ENCODE data around the gene NCOA5. TPM values are rescaled to one million over a fixed set of nuclear protein-coding genes. Genes with fewer than 3 reads are reported as not detected.

The NCOA5 gene
- total RNA-seq, 1 donor from 2014 or later = 34.9 TPM

GRCh38 chr20:46123482-46124245, 33.9 kb upstream of the NCOA5 start:
- no peak for DNase-seq (ENCODE audit: low spot score)
- H3K27ac Mint-ChIP-seq (ENCODE audit: unreplicated experiment) = peak overlapping the region; percentile 90
- H3K27me3 Mint-ChIP-seq (ENCODE audit: unreplicated experiment) = peaks cover 9% of the 10 kb centered on the region
- H3K4me1 Mint-ChIP-seq (ENCODE audit: unreplicated experiment) = peaks cover 44% of the 10 kb centered on the region
- H3K9me3 Mint-ChIP-seq (ENCODE audit: unreplicated experiment) = no peaks in the 10 kb centered on the region
- TF ChIP-seq CTCF (IDR thresholded peaks at IDR 0.05; ENCODE audit: unreplicated experiment) = no peak
- peak overlapping the region; percentile 80 for H3K4me3 Mint-ChIP-seq (ENCODE audit: unreplicated experiment)
- H3K36me3 Mint-ChIP-seq (ENCODE audit: low read depth, unreplicated experiment) = peaks cover 34% of the 10 kb centered on the region

GRCh38 chr20:46122516-46123481, 33.0 kb upstream of the NCOA5 start:
- Mint-ChIP-seq H3K27me3 (ENCODE audit: unreplicated experiment) (peaks cover 9% of the 10 kb centered on the region), H3K4me1 (ENCODE audit: unreplicated experiment) (peaks cover 46% of the 10 kb centered on the region), H3K27ac (ENCODE audit: unreplicated experiment) (peak overlapping the region; percentile 90), H3K9me3 (ENCODE audit: unreplicated experiment) (no peaks in the 10 kb centered on the region), H3K36me3 (ENCODE audit: low read depth, unreplicated experiment) (peaks cover 34% of the 10 kb centered on the region), H3K4me3 (ENCODE audit: unreplicated experiment) (peak overlapping the region; percentile 80)
- TF ChIP-seq CTCF (IDR thresholded peaks at IDR 0.05; ENCODE audit: unreplicated experiment) = no peak
- DNase-seq (ENCODE audit: low spot score) = no peak

GRCh38 chr20:46122071-46122470, 32.3 kb upstream of the NCOA5 start:
- Mint-ChIP-seq H3K27me3 (ENCODE audit: unreplicated experiment) (peaks cover 9% of the 10 kb centered on the region), H3K36me3 (ENCODE audit: low read depth, unreplicated experiment) (peaks cover 34% of the 10 kb centered on the region)

GRCh38 chr20:46121184-46121930, 31.6 kb upstream of the NCOA5 start:
- DNase-seq (ENCODE audit: low spot score) = no peak
- peak overlapping the region; percentile 72 for H3K4me3 Mint-ChIP-seq (ENCODE audit: unreplicated experiment)
- H3K9me3 Mint-ChIP-seq (ENCODE audit: unreplicated experiment) = no peaks in the 10 kb centered on the region
- peak overlapping the region; percentile 88 for H3K27ac Mint-ChIP-seq (ENCODE audit: unreplicated experiment)
- peaks cover 50% of the 10 kb centered on the region for H3K4me1 Mint-ChIP-seq (ENCODE audit: unreplicated experiment)
- peaks cover 13% of the 10 kb centered on the region for H3K27me3 Mint-ChIP-seq (ENCODE audit: unreplicated experiment)
- no peak for TF ChIP-seq CTCF (IDR thresholded peaks at IDR 0.05; ENCODE audit: unreplicated experiment)
- H3K36me3 Mint-ChIP-seq (ENCODE audit: low read depth, unreplicated experiment) = peaks cover 30% of the 10 kb centered on the region

More at GRCh38 chr20:46122071-46122470, 32.3 kb upstream of the NCOA5 start:
- no peak for TF ChIP-seq CTCF (IDR thresholded peaks at IDR 0.05; ENCODE audit: unreplicated experiment)
- H3K4me3 Mint-ChIP-seq (ENCODE audit: unreplicated experiment) = peak overlapping the region; percentile 72
- no peak for DNase-seq (ENCODE audit: low spot score)
- peaks cover 50% of the 10 kb centered on the region for H3K4me1 Mint-ChIP-seq (ENCODE audit: unreplicated experiment)
- H3K27ac Mint-ChIP-seq (ENCODE audit: unreplicated experiment) = peak overlapping the region; percentile 88
- H3K9me3 Mint-ChIP-seq (ENCODE audit: unreplicated experiment) = no peaks in the 10 kb centered on the region

Data from endothelial cell (in vitro differentiated cells).